DLD1 (cell line): ENCODE results near the gene MFN2.

Source experiments
- in situ Hi-C: cut with HindIII; loops from 2 replicates; pipeline ENCODE4 v1.10.0; 2017; ENCODE audit warnings: low sequenced_read_pairs

The MFN2 gene

DNA sequence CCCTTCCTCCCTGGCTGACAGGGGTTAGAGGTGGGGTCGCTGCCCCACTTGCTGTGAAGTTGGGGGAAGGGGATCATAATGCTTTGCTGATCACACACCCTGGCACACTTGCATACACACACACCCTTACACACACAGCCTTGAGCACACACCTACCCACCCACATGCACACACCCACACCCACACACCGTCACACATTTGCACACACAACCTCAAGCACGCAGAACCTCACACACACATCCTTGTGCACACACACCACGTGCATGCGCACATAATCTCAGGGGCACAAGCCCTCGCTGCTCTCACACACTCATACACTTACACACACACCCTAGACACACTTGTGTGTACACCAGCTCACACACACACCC lies 66.5 kb downstream of the MFN2 start:
- in situ Hi-C loops, result no loop called here

DNA sequence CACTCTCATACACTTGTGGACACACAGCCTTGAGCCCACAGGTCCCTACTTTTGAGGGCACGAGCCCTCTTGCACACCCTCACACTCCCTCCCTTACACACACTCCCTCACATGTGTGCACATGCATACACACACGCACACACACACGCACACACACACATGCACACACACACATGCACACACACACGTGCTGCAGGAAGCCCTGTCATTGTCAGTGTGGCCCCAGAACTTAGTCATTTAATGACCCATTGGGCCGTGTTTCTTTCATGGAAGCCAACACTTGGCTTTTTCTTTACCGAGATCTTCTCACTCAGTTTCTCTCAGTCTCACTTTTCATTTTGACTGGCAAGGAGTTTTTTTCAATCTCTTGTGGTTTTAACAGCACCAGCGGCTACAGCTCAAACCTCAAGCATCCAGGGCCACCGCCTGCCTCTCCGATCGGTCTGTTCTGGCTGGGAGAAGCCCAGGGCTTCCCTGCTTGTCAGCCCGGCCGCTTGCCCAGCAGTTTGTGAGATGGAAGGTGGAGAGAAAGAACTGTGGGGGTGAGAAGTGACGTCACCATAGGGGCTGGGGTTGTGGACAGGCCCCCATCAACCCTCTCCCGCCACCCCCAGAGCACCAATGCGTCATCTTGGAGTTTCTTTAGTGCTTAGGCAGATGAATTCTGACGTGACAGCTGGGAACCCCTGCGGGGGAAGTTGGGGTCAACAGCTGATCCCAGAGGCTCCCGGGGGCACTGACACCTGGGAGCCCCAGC lies 67.1 kb downstream of the MFN2 start:
- in situ Hi-C loops, result no loop called here

DNA sequence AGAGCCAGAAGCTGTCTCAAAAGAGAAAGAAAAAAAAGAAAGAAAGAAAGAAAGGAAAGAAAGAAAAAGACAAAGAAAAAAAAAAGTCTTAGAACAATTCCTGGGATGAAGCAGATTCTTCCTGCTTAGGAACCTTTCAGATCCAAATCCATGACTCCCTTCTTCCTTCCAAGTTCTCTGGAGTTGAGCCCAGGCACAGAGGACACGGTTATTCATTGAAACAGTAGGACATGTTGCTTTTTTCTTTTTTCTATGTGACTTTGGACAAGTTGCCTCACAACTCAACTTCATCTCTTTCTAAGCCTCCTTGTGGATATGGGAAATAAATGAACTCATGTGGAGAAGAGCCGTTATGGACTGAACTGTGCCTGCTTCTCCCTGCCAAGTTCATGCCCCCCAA lies 68.1 kb downstream of the MFN2 start:
- in situ Hi-C loops, result no loop called here

DNA sequence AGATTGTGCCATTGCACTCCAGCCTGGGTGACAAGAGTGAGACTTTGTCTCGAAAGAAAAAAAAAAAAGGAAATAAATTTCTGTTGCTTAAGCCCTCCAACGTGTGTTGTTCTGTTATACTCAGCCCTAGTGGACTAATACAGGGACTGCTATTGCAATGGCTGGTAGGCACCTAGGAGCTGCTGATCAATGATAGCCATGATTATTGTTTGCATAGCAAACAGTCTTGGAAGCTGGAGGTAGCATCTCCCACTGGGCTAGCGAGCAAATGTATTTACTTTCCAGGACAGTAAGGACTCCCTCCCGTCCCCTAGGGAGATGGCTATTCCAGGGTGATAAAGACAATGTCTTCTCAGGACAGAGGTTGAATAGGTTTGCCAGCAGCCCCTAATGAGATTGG lies 69.4 kb downstream of the MFN2 start:
- in situ Hi-C loops, result no loop called here

DNA sequence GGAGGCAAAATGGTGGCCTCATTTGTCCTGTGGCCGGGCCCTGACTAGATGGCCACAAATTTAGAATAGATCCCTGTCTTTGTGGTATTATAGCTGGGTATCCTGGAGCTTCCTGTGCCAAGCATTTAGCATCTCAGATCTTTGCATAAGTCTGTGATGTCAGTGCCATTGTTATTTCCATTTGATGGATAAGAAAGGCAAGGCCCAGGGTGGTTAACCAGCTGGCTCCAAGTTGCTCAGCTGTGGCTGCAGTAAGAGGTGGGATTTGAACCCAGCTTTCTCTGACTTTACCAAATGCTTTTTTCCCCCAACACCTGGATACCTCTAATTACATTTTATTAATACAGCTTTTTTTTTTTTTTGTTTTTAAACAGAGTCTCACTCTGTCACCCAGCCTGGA lies 71.1 kb downstream of the MFN2 start:
- in situ Hi-C loops, result no loop called here

DNA sequence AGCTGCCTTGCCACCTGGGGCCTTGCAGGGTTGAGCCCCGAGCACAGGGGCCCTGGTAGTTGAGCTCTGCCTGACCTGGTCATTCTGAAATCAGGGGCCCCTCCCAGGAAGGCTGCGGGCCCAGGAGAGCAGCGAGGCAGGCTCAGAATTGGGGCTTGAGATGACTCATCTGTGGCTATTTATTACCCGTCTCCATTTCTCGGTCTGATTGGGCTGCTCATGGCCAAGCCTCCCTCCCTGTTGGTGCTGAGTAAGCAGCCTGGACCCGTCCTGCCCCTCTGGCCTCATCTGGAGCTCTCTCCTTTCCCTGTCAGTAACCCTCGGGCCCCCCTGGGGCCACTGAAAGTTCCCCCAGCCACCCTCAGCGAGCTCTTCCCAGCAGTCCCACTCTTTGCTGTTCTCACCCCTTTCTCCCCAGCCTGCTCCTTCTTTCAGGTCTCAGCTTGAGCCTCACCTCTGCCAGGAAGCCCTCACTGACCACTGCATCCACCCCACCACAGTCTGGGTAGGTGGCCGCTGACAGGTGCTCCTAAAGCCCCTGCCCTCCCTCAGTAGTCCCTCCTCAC lies 71.8 kb downstream of the MFN2 start:
- in situ Hi-C loops, result no loop called here

DNA sequence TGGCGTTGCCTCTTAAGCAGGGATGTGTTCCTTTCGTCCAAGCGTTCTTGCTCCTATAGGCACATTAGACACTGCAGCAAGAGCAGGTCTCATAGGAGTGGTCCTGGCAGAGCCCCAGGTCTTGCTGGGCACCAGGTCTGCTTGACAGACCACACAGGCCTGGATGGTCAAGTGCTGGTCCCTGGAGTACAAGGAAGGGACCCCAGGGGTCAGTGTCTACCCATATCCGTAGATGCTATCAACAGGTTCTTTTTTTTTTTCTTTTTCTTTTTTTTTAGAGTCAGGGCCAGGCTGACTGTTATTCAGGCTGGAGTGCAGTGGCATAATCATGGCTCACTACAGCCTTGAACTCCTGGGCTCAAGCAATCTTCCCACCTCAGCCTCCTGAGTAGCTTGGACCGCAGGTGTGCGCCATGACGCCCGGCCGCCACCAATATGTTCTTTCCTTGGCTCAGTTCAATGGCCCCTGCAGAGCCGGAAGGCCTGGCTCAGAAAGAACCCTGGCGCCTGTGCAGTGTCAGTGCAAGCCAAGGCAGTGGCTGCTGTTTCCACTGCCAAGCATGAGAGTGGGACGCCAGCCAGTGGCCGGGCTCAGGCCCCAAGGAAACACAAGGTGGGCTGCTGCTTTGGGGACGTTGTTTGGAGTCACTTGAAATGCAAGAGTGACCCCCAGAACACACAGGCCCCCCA lies 72.9 kb downstream of the MFN2 start:
- in situ Hi-C loops, result no loop called here

DNA sequence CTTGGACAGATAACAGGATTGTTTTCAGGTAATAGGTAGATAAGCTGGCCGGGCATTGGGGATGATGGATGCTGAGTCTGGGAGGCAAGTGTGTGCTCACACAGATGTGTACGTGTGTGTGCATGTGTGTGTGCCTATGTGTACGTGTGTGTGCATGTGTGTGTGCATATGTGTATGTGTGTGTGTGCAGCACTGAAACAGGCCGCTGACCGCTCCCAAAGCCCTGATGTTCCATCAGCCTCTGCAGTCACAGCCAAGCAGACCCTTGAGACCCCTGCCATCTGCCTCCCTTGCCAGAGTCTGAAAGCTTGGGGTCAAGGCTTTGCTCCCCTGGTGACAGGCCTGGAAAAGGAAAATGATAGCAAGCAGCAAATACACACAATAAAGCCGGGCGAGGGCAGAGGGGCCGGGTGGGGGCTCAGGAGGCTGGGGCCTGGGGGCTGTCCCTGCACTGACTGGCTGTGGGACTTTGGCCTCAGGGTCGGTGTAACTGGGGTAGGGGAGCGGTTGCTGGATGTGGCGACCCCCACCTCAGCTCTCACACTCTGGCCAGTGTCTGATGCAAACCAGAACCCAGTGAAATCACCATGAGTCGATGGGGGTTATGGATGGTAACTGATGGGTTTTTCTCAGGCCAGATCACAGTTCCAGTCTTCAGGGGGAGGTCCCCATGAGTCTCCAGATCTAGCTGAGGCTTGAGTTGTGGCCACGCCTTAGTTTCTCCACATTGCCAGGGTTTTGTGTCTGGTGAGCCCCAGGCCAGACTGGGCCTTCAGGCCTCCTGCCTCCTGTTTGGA lies 73.7 kb downstream of the MFN2 start:
- in situ Hi-C loops, result no loop called here

DNA sequence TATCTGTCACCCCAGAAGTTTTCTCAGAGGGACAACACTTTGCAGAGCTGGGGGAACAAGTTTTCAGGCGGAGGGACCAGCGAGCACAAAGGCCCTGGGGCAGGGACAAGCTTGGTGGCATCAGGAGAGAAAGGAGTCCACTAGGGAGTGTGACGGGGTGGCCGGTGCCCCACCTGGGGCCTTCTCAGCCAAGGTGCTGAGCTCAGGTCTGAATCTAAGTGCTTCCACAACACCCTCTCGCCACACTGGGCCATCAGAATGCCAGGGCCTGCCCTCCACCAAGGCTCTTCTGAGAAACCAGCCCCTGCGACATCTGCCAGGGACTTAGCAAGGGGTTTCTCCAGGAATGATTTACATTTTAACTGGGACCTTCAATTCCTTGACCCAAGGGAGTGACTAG lies 75.0 kb downstream of the MFN2 start:
- in situ Hi-C loops, result no loop called here

DNA sequence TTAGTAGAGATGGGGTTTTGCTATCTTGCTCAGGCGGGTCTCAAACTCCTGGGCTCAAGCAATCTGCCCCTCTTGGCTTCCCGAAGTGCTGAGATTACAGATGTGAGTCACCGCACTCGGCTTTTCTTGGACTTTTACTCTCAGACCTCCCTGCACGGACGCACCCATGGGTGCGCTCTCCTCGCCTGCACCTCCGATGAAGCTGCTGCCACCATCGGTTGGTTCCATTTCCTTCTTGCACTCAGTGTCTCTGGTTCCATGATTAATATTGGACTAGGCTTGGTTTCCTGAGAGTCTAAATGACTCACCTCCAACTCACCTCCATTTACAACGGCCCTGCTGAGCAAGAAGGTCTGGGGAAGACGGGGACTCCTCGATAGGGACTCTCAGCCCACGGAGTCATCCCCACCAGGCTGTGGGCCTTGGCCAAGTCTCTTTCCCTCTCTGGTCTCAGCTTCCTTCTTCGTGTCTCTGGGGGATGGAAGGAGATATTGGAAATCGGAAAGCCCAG lies 76.1 kb downstream of the MFN2 start:
- in situ Hi-C loops, result no loop called here

DNA sequence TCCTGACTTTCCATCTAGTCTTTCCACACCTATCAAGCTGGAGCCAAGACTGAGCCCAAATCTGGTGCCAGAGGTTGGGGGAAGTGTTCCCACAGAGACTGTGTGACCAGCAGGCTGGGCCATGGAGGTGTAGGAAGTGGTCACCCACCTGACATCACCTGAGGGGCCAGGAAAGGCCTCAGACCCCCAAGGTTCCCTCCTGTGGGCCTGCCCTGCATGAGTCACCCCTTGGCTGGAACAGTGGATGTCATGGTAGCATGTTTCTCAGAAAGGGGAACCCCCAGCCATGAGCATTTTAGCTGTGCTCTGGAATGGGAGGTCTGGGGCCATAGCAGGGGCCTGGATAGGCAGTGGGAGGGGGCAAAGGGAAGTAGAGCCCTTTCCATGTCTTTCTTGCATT lies 77.1 kb downstream of the MFN2 start:
- in situ Hi-C loops, result no loop called here

DNA sequence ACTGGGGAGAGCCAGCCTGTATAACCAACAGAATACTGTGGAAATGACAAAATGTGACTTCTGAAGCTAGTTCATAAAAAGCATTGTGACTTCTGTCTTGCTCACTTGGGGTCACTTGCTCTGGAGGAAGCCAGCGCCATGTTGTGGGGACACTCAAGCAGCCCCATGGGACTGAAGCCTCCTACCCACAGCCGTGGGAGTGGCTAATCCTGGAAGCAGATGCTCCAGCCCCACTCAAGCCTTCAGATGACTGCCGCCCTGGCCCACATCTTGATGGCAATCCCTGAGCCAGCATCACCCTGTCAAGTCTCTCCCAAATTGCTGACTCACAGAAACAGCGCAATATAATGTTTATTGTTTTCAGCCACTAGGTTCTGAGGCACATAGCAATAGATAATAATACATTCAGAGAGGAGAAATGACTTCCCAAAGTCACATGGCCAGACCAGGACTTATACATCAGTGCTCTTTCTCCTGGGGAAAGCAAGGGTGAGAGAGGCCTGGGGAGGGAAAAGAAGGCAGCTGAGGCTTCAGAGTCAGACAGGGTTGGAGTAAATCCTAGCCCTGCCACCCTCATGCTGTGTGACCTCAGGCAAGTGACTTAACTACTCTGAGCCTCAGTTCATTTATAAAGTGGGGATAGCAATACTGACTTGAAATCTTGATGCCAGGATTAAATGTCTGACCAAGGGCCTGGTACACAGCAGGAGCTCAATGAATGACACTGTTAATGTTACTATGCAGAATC lies 77.9 kb downstream of the MFN2 start:
- in situ Hi-C loops, result no loop called here

DNA sequence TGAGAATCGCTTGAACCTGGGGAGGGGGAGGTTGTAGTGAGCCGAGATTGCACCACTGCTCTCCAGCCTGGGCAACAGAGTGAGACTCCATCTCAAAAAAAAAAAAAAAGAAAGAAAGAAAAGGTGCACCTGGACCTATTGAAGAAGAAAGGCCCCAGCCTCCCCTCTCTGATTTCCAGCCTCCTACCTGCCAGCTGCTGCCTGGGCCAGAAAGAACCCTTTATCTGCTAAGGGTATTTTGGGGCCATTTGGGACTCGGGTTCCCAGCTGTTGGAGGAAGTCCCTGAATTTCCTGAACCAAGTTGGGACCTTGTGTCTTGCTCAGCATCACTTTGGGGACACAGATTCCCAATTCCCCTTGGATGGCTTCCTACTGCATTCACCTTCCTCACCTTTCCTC lies 79.0 kb downstream of the MFN2 start:
- in situ Hi-C loops, result no loop called here

DNA sequence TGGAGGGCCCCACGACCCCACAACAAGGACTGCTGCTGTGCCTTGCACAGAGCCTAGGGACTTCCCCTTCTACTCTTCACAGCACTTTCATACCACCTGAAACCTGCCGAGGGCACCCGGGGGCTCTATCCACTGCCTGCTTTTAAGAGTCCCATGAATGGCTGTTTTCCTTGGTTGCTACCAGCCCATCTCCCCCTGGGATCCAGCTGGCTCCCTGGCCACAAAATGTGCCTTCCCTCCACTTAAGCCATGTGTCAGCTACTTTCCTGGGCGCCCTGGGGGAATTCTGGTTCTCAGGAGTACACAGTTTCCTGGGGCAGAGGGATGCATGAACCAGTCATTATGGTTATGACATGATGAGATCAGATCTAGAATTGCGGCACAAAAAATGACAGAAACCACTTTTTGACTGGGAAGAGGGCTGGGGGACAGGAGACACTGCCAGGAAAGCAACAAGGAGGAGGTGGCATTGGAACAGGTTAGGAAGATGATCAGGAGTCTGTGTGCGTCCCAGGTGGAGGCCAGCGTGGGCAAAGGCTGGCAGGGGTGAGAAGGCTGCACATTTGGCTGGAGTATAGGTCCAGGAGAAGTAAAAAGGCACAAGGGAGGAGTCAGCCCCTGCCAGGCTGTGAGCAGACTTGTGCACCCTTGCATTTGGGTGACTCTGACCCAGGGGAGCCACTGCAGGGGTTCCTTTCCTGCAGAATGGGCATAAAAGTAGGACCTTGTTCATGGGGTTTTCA lies 79.6 kb downstream of the MFN2 start:
- in situ Hi-C loops, result no loop called here

DNA sequence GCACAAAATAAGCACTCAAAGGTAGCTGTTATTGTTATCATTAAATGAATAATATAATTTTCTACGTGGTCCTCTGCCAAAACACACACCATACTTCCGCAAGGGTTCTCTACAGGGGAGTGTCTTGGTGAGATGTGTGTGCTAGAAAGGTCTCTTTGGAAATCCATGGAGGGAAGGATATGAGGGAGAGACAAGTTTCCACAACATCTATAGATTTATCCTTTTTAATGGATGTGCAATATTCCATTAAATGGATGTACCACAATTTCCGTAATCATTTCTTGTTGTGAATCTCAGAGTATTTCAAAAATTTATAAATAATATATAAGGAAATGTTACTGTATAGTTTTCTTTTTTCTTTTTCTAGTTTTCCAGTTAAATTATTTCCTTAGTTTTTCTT lies 80.3 kb downstream of the MFN2 start:
- in situ Hi-C loops, result no loop called here
